Stimulated activated naive CD8-positive, alpha-beta T cell treated with anti-CD3 and anti-CD28 coated beads, Interleukin-15, amount 100 ng/mL, for 72 hours (primary cell): ENCODE results near the gene C1orf94.

Experiments
- ATAC-seq: fragments of 150-1000 bp; cut with Tn5 transposase; 2 replicates; pipeline ENCODE4 v1.10.0; 2021; ENCODE audit warnings: mild to moderate bottlenecking, moderate library complexity
- DNase-seq, 2 donors: peaks; one replicate each; pipeline ENCODE4 v3.0.0; 2021 to 2022
- H3K27ac Mint-ChIP-seq, 2 donors: one replicate each; pipeline ENCODE4 v1.8.0; 2022; ENCODE audit warnings: mild to moderate bottlenecking in 2 of 2, mixed read lengths in 2 of 2, moderate library complexity in 2 of 2
- H3K27me3 Mint-ChIP-seq: one replicate; pipeline ENCODE4 v1.8.0; 2022; ENCODE audit warnings: mixed read lengths
- H3K4me1 Mint-ChIP-seq: one replicate; pipeline ENCODE4 v1.8.0; 2022; ENCODE audit warnings: mild to moderate bottlenecking, mixed read lengths
- H3K4me3 Mint-ChIP-seq, 2 donors: one replicate each; pipeline ENCODE4 v1.8.0; 2022; ENCODE audit warnings: mild to moderate bottlenecking in 2 of 2, mixed read lengths in 2 of 2, moderate library complexity in 1 of 2
- H3K9me3 Mint-ChIP-seq, 2 donors: one replicate each; pipeline ENCODE4 v1.8.0; 2022; ENCODE audit warnings: mixed read lengths in 2 of 2

The C1orf94 gene

GRCh38 chr1:34266127-34266951, 89.6 kb downstream of the C1orf94 start:
- Mint-ChIP-seq H3K27me3 (peaks cover 32% of the 10 kb centered on the region), H3K27ac (no peak overlapping the region), H3K4me1 (no peaks in the 10 kb centered on the region), H3K9me3 (no peaks in the 10 kb centered on the region), H3K4me3 (no peak overlapping the region)
- no peak for DNase-seq
- no peak for ATAC-seq

GRCh38 chr1:34267326-34267725, 90.6 kb downstream of the C1orf94 start:
- Mint-ChIP-seq H3K27me3 (peaks cover 38% of the 10 kb centered on the region), H3K27ac (no peak overlapping the region), H3K4me1 (no peaks in the 10 kb centered on the region), H3K9me3 (no peaks in the 10 kb centered on the region), H3K4me3 (no peak overlapping the region)
- DNase-seq: no peak
- no peak for ATAC-seq

DNA sequence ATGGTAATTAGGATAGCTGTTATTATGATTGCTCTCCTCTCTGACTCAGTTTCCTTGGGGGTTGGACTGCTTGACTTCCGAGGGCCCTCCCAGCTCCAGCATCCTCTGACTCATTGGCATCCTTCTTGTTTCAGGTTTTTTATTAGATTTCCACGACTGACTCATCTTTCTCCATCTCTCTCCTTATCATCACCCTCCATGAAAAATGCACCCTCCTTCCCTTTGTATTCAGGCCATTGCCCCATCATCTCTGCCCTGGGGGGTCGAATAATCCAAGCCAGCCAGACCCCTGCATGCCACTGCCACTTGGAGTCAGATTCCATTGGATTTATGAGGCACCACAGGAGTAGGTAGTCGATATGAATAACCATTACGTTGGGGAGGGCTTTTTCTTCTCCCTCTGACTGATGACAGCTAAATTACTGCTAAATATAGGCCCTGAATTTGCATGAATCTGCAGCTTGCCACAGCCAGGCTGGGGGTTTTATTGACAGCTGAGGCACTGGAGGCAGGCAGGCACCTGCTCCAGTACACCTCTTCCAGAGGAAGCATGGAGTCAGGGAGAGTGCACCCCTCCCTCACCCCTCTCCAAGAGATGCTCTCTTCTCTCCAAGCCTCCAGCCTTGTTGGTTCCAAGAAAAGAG, 91.7 kb downstream of the C1orf94 start:
- no peak overlapping the region for H3K27ac Mint-ChIP-seq
- H3K4me3 Mint-ChIP-seq: no peak overlapping the region
- ATAC-seq (no peak), DNase-seq (no peak)
- H3K27me3 Mint-ChIP-seq: peaks cover 43% of the 10 kb centered on the region
- H3K4me1 Mint-ChIP-seq: no peaks in the 10 kb centered on the region
- H3K9me3 Mint-ChIP-seq: no peaks in the 10 kb centered on the region
